Smooth muscle cell of the brain vasculature (primary cell): ENCODE measurements around the gene AXDND1.

Experiments used
- DNase-seq: peaks from one replicate; pipeline ENCODE4 v3.0.0-alpha.2; 2012; ENCODE audit warnings: low read depth, low spot score

The AXDND1 gene

GRCh38 chr1:179575497-179576314 lies 209.9 kb downstream of the AXDND1 start, which contains the start of gene NPHS2:
TSS of gene NPHS2 (minus strand) at chr1:179575948. CDS start at chr1:179575864, 84 bp downstream.
- no peak for DNase-seq

DNA sequence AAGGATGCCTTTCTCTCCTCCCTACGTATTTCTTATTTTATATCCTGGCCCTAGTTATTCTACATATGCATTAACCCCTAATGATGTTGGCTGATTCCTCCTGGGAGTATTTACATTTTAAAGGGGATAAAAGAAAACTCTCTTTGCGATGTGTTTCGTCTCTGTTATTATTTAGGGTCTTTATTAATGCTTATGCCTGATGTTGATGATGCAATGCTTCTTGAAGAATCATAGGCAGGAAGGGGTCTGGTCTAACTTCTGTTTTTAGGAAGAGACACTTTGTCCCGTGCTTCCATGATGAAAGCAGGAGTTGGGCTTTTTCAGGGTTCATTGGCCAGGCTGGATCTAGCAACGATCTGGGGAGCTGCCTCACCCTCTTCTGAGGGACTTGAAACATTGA lies 210.7 kb downstream of the AXDND1 start:
- no peak for DNase-seq

GRCh38 chr1:179583771-179584320 lies 218.1 kb downstream of the AXDND1 start:
- no peak for DNase-seq

DNA sequence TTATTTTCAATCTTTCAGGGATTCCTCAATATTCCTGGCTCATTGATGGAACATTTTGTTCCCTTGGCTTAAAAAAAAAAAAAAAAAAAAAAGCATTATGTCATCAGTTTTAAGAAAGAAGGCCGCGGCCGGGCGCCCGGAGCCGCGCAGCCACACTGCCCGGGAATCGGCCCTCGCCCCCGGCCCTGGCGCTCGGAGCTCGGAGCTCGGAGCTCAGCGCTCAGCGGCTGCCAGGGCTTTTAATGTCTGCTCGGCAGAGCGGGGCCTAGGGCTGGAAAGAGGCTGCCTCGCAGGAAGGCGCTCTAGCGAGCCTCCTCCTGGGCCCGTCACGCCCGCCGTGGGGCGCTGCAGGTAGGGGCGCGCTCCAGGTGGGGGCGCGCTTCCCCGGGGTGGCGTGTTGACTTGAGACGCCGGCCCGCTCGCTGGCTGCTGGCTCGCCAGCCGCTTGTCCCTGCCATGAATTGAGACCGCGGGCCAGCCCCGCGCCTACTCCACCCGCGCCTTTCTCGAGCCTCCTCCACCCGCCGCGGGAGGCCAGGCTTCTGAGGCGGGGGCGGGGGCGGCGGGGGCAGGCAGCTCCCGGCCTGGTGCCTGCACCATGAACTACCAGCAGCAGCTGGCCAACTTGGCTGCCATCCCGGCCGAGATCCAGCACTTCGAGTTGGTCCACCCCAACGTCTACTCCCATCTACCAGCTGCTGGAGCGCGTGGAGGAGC lies 220.5 kb downstream of the AXDND1 start:
- DNase-seq, result no peak

GRCh38 chr1:179587336-179587735 lies 221.6 kb downstream of the AXDND1 start:
- no peak for DNase-seq

GRCh38 chr1:179588425-179589024 lies 222.8 kb downstream of the AXDND1 start:
- no peak for DNase-seq

DNA sequence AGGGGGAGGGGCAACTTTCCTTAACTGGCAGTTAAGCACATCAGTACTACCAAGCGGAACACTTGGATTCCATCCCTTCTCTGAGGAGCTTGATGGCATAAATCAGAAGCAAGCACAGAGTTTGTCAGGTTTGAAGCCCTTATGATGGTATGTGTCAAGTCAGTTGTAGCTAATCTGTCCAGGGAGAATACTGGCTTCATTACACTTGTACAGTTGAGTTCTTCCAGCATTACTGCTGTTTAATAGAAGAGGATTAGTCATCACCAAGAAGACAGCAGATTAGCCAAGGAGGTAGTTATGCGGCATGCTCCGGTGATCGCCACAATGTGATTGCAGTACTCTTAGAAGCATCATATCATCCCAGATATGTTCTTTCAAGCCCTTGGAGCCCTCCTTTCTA lies 223.7 kb downstream of the AXDND1 start:
- DNase-seq, result no peak

DNA sequence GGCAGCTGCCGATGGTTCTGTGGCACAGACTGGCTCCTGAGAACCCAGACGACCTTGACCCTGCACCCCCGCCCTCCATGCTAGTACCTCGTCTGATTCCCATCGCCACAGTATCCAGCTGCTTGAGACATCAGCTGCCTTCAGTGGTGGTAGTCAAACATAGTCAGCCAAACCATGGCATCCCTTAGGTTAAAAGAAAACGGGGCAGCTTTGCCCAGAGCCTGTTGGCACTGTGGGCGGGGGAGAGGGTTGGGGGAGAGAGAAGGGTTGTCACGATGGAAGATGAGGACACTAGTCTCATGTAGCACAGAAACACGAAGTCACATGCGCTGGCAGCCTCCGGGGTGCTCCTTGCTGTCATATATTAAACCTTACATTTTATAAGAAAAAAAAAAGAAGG lies 224.9 kb downstream of the AXDND1 start:
- DNase-seq, result no peak

- DNase-seq, result no peak
Observed at GRCh38 chr1:179591253-179591591, 225.5 kb downstream of the AXDND1 start.

DNA sequence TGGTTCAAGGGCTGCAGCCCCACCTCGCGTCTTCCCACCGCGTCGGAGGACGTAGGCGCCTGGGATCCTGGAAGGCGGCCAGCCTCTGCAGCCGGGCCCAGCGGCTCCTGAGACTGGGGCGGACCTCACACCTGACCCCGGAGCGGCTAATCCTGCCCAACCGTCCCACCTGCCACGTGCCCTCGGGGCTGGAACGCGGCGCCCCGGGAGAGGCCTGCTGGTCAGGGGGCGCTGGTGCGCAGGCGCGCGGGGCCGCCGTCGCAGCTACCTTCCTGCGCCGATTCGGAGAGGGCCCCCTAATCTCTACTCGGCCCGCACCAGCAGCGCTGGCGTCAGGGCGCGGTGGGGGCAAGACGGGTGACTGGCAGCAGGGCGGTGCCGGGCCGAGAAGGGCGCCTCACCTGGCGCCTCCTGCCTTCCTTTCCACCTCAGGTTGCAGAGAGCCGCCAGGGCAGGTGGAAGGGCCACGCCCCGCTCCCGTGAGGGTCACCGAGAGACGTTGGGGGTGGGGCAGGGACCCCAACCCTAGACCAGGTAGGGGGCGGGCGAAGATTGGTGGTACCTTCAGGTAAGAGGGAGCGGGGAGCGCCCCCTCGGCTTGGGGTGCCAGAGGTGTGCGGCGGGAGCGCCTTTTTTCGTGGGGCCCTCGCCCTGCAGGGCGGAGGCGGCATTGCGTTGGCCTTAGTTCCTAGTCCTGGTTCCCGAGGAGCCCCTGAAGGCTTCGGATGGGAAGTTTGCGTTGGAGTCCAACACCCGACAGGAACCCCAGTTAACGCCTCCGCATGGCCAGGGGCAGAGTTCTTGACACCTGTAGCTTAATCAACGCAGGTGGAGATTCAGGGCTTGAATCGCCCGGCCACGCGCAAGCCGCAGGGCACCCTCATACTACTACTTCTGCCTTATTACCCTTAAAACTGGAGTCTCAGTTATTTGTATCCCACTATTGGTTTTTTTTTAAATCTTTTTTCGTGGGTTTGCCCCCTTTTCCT lies 226.1 kb downstream of the AXDND1 start, which contains the start of gene TDRD5:
Gene TDRD5, plus strand, starts transcription at position 241 of the 989 bp plus-strand sequence. CDS start 784 bp downstream, outside the sequence.
- DNase-seq, result no peak

- DNase-seq, result no peak
Observed at GRCh38 chr1:179598631-179599030, 232.9 kb downstream of the AXDND1 start.

DNA sequence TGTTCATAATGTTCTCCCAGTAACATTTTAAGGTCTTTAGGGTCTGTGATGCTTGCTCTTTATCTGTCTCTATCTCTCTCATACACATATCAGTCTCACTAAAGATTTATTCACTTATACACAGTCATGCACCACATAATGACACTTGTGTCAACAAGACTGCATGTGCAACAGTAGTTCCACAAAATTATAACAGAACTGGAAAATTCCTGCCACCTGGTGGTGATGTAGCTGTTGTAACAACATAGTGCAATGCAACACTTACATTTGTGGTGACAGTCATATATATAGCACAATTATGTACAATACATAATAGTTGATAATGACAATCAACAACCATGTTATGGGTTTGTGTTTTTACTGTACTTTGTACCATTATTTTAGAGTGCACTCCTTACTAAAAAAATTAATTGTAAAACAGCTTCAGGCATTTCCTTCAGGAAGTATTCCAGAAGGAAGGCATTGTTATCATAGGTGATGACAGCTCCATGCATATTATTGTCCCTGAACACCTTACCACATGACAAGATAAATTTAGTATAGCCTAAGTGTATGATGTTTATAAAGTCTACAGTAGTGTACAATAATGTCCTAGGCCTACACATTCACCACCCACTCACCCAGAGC lies 234.0 kb downstream of the AXDND1 start:
- no peak for DNase-seq

DNA sequence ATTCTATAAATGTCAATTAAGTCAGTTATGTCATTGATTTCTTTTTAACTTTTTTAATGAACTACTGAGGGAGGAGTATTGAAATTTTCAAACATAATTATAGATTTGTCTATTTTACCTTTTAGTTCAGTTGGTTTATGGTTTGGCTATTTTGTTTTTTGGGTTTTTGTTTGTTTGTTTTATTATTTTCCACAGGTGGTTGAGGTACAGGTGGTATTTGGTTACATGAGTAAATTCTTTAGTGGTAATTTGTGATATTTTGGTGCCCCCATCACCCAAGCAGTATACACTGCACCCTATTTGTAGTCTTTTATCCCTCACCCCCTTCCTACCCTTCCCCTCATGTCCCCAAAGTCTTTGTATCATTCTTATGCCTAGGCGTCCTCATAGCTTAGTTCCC lies 235.3 kb downstream of the AXDND1 start:
- DNase-seq, result no peak
